ENCODE measurements around the gene TGFBR1.

- TF ChIP-seq POLR2AphosphoS5 (IDR thresholded peaks at IDR 0.05; ENCODE audit: borderline replicate concordance, low read depth, low read length) (no peak), EZH2 (IDR thresholded peaks at IDR 0.05) (no peak), FOXP2 (optimal IDR thresholded peaks at IDR 0.05; ENCODE audit: control extremely low read depth, extremely low read length, insufficient read depth) (no peak)
Observed at GRCh38 chr9:99118782-99119466, 14.0 kb downstream of the TGFBR1 start.
